K562 (cell line): Measurements from ENCODE around the gene ZCCHC14. TPM values are rescaled to one million over a fixed set of nuclear protein-coding genes. Genes with fewer than 3 reads are reported as not detected.

Experiments used
- ATAC-seq: fragments of 200-7000 bp; cut with Tn5 transposase; 3 replicates; pipeline ENCODE4 v1.9.1; 2020; ENCODE audit warnings: moderate library complexity
- BruUV-seq: library from RNA; stranded (reverse); fragments of 400-500 nt; replicated peaks from 2 replicates; lab custom pipeline; 2021; lab: Mats Ljungman, UMichigan
- CTCF ChIA-PET: fragments of 300-600 bp; formaldehyde crosslinking; extraction: SDS; loops from one replicate; lab custom pipeline; 2021; ENCODE audit warnings: low intra/inter-chr PET ratio; lab: Yijun Ruan, JAX
- POLR2A ChIA-PET: fragments of 300-600, 350-650 bp; sonication (Branson Sonifier 250); formaldehyde crosslinking; extraction: SDS; loops from one replicate; lab custom pipeline; 2021; ENCODE audit warnings: antibody characterized with exemption, inconsistent platforms; lab: Yijun Ruan, JAX
- DNase-seq, 4 experiments: peaks; one replicate each; pipeline versions ENCODE4 v3.0.0 to v3.0.0-alpha.2; 2011 to 2018; ENCODE audit warnings: low spot score in 3 of 4, mixed read lengths in 3 of 4; ENCODE audit errors: extremely low read depth in 1 of 4
- FAIRE-seq: peaks from 2 replicates; lab custom pipeline; 2011; peaks lifted over from hg19 to GRCh38; lab: Jason Lieb, UNC
- H2AFZ ChIP-seq: 2 replicates; pipeline ENCODE4 v1.6.0; 2011; ENCODE audit warnings: low read depth, low read length, control low read depth, inconsistent platforms
- H3K27ac ChIP-seq: fragments of 200-600 bp; 3 replicates; pipeline ENCODE4 v1.8.0; 2011; ENCODE audit warnings: low read depth, mild to moderate bottlenecking, control low read depth, inconsistent platforms, low read length, moderate library complexity, mixed read lengths; ENCODE audit errors: extremely low read depth
- H3K27me3 ChIP-seq, 2 experiments: fragments of 300-600 bp in 1 of 2; 2 replicates in 1 of 2; 3 replicates in 1 of 2; pipeline versions ENCODE4 v1.6.0 to v1.8.0; 2011; ENCODE audit warnings: inconsistent platforms in 2 of 2, low read length in 2 of 2, mild to moderate bottlenecking in 1 of 2, mixed read lengths in 1 of 2, moderate library complexity in 1 of 2; ENCODE audit not compliant: control insufficient read depth in 2 of 2, insufficient read depth in 2 of 2
- H3K36me3 ChIP-seq: fragments of 300-600 bp; 3 replicates; pipeline ENCODE4 v1.8.0; 2011; ENCODE audit warnings: mild to moderate bottlenecking, low read length, inconsistent platforms; ENCODE audit not compliant: control insufficient read depth, insufficient read depth
- H3K4me1 ChIP-seq, 2 experiments: fragments of 200-600 bp in 1 of 2; replicated peaks in 1 of 2; 2 replicates in 1 of 2; 3 replicates in 1 of 2; pipeline versions ENCODE4 v1.5.1 to v1.8.0; 2011; ENCODE audit warnings: inconsistent platforms in 2 of 2, low read length in 2 of 2, mild to moderate bottlenecking in 1 of 2, mixed read lengths in 1 of 2, moderate library complexity in 1 of 2; ENCODE audit not compliant: control insufficient read depth in 2 of 2, insufficient read depth in 2 of 2
- H3K4me2 ChIP-seq: 2 replicates; pipeline ENCODE4 v1.6.1; 2011; ENCODE audit warnings: low read length, control low read depth, inconsistent platforms, mixed read lengths; ENCODE audit not compliant: insufficient read depth
- H3K4me3 ChIP-seq: fragments of 200-600 bp; sonication (generic), shearing (Covaris generic); 2 replicates; pipeline ENCODE4 v1.5.1; 2016; ENCODE audit warnings: control low read depth, inconsistent platforms
- H3K79me2 ChIP-seq: fragments of 200-600 bp; 3 replicates; pipeline ENCODE4 v1.8.0; 2011; ENCODE audit warnings: low read length, inconsistent platforms; ENCODE audit not compliant: control insufficient read depth, insufficient read depth
- H3K9ac ChIP-seq, 2 experiments: 2 replicates each; pipeline versions ENCODE4 v1.6.0 to v1.6.1; 2011; ENCODE audit warnings: low read depth in 2 of 2, low read length in 2 of 2, control low read depth in 1 of 2, inconsistent platforms in 1 of 2, mild to moderate bottlenecking in 1 of 2, mixed read lengths in 1 of 2; ENCODE audit not compliant: insufficient read depth in 1 of 2
- H3K9me1 ChIP-seq: one replicate; pipeline ENCODE4 v1.6.0; 2011; ENCODE audit warnings: inconsistent platforms, mild to moderate bottlenecking, low read length, moderate library complexity; ENCODE audit not compliant: control insufficient read depth, insufficient read depth
- H3K9me3 ChIP-seq: replicated peaks from 2 replicates; pipeline ENCODE4 v1.5.1; 2011; ENCODE audit warnings: low read depth, low read length, inconsistent platforms; ENCODE audit not compliant: control insufficient read depth, insufficient read depth
- H4K20me1 ChIP-seq: replicated peaks from 2 replicates; pipeline ENCODE4 v1.6.1; 2011; ENCODE audit warnings: low read length, inconsistent platforms, mixed read lengths; ENCODE audit not compliant: control insufficient read depth, insufficient read depth
- CBFA2T2 ChIP-seq: fragments of 450-650 bp; conservative IDR thresholded peaks from 2 replicates; pipeline ENCODE4 v1.6.1; 2017; ENCODE audit warnings: mild to moderate bottlenecking
- CBX3 ChIP-seq, 2 experiments: IDR thresholded peaks; 1 replicate in 1 of 2; 2 replicates in 1 of 2; pipeline ENCODE4 v1.6.1; 2012; ENCODE audit warnings: inconsistent platforms in 2 of 2, low read length in 2 of 2, borderline replicate concordance in 1 of 2, control low read depth in 1 of 2
- ETV5 ChIP-seq: sonication (generic); formaldehyde crosslinking; IDR thresholded peaks from 2 replicates; pipeline ENCODE4 v1.4.0; 2020; ENCODE audit warnings: low read depth, mild to moderate bottlenecking, missing genetic modification reagents
- HES1 ChIP-seq: fragments of 450-650 bp; IDR thresholded peaks from 2 replicates; pipeline ENCODE4 v1.6.1; 2016; ENCODE audit warnings: low read depth, mild to moderate bottlenecking, moderate library complexity
- NFYB ChIP-seq: IDR thresholded peaks from 2 replicates; pipeline ENCODE4 v1.6.1; 2011; ENCODE audit warnings: mild to moderate bottlenecking, moderate library complexity; ENCODE audit not compliant: insufficient read length; ENCODE audit errors: extremely low read depth
- PHB2 ChIP-seq: fragments of 450-650 bp; IDR thresholded peaks from 2 replicates; pipeline ENCODE4 v1.6.1; 2017; ENCODE audit warnings: low read depth
- PML ChIP-seq: IDR thresholded peaks from 2 replicates; pipeline ENCODE4 v1.6.1; 2012; ENCODE audit warnings: low read length, inconsistent platforms
- TEAD1 ChIP-seq, 2 experiments: fragments of 450-650 bp in 1 of 2; sonication (generic) in 1 of 2; formaldehyde crosslinking; IDR thresholded peaks; 2 replicates each; pipeline versions ENCODE4 v1.4.0 to v1.8.0; 2020 to 2022; ENCODE audit warnings: mild to moderate bottlenecking in 2 of 2, missing genetic modification reagents in 1 of 2
- ZNF184 ChIP-seq: sonication (generic); formaldehyde crosslinking; IDR thresholded peaks from 2 replicates; pipeline ENCODE4 v1.5.0; 2020; ENCODE audit warnings: missing genetic modification reagents
- ZNF699 ChIP-seq: fragments of 250-450 bp; sonication (Bioruptor Pico); IDR thresholded peaks from 2 replicates; pipeline ENCODE4 v1.8.0; 2021; ENCODE audit warnings: mild to moderate bottlenecking, moderate library complexity; ENCODE audit not compliant: insufficient replicate concordance
- ZNF75A ChIP-seq: fragments of 450-650 bp; formaldehyde crosslinking; IDR thresholded peaks from 2 replicates; pipeline ENCODE4 v1.4.0; 2020; ENCODE audit warnings: mild to moderate bottlenecking
- ZSCAN29 ChIP-seq: fragments of 450-650 bp; IDR thresholded peaks from 2 replicates; pipeline ENCODE4 v1.6.1; 2017
- WGBS: fragments of 100-300 bp; shearing (Covaris generic); methylation state at CpG from one replicate; pipeline ENCODE4 v1.1.6; 2016; ENCODE audit warnings: low coverage, mixed read lengths; ENCODE audit not compliant: insufficient coverage; ENCODE audit errors: missing lambda C conversion rate; 5-methylcytosine and 5-hydroxymethylcytosine counted together
- in situ Hi-C: fragments of 300-500 bp; cut with MboI; formaldehyde crosslinking; loops from 4 replicates; pipeline ENCODE4 v1.15.0; 2018; ENCODE audit warnings: inconsistent platforms, mixed read lengths
- intact Hi-C: fragments of 100-400 bp; cut with micrococcal nuclease; formaldehyde crosslinking; loops from 2 replicates; pipeline ENCODE4 v1.14.2; 2022
- polyA plus RNA-seq, 8 experiments: library from polyadenylated mRNA; depleted of rRNA in 4 of 8; stranded (reverse) in 5 of 8; unstranded in 3 of 8; fragments of >200 nt; fragmentation: Nextera tagmentation in 2 of 8; fragmentation: Illumina TruSeq in 1 of 8; extraction: Ambion mirVana in 2 of 8; extraction: Trizol in 1 of 8; gene quantifications; 2 replicates each; pipeline versions ENCODE4 v1.2.1 to v1.2.3, GENCODE V29; 2011 to 2014; ENCODE audit warnings: inconsistent platforms in 1 of 8, missing spikeins in 1 of 8
- total RNA-seq, 7 experiments: library from RNA; depleted of rRNA in 6 of 7; stranded (reverse); fragments of >200 nt in 6 of 7; fragmentation: Illumina TruSeq in 2 of 7; extraction: Trizol in 2 of 7; gene quantifications; 2 replicates each; pipeline versions ENCODE4 v1.2.1 to v1.2.3, GENCODE V29; 2011 to 2021; ENCODE audit warnings: low replicate concordance in 1 of 7
- TF ChIP-seq, protein P1 (sequence below): fragments of 250-450 bp; sonication (Bioruptor Pico); IDR thresholded peaks from 2 replicates; pipeline ENCODE4 v1.8.0; 2021; ENCODE audit warnings: mild to moderate bottlenecking, moderate library complexity
- TF ChIP-seq, protein P2 (sequence below): sonication (generic); formaldehyde crosslinking; IDR thresholded peaks from 2 replicates; pipeline ENCODE4 v1.4.0; 2020; ENCODE audit warnings: mild to moderate bottlenecking, missing genetic modification reagents

Gene ZCCHC14
- total and polyA plus RNA-seq, 9 of the 15 experiments (the other 6 are each of a cell fraction or from before 2014, with no cell fraction given): 1.5 to 12.4 (median 2.9) TPM

DNA sequence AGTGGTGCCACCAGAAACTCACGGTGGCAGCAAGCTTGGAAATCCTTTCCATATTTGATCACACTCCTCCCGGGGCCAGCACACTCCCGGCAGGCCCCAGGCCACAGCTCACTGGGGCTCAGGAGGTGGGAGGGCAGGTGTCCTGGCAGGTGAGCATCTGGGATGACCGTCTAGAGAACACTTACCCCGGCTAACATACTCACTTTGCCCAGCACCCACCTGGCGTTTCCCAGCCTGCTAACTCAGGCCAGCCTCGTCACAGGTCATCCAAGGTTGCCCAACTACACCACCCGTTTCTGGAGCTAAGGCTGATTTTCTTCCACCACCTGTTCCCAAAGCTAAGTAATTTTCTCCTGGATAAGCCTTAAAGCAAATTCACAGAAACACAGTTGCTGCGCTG is 134.1 kb downstream of the ZCCHC14 start (continued):
- TF ChIP-seq, protein P1, sequence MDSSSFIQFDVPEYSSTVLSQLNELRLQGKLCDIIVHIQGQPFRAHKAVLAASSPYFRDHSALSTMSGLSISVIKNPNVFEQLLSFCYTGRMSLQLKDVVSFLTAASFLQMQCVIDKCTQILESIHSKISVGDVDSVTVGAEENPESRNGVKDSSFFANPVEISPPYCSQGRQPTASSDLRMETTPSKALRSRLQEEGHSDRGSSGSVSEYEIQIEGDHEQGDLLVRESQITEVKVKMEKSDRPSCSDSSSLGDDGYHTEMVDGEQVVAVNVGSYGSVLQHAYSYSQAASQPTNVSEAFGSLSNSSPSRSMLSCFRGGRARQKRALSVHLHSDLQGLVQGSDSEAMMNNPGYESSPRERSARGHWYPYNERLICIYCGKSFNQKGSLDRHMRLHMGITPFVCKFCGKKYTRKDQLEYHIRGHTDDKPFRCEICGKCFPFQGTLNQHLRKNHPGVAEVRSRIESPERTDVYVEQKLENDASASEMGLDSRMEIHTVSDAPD: no peak

DNA sequence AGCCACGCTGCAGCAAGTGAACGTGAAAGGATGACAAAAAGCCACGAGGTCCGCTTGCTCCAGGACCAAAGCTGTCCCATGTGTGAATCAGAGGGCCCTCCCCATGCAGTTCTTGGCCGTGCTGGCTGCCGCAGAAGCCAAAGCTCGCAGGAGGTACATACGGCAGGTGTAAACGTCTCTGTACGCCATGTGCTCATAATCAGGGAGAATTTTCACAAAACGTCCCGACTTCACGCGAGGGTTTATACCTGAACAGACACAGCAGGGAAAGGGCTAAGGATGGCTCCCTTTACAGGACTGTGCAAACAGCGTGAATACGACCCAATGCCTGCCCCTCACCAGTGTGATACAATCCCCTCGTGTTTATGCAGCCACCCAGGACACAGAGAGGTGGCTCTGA is 134.6 kb downstream of the ZCCHC14 start:
- H2AFZ ChIP-seq: no peak overlapping the region
- ATAC-seq (no peak), DNase-seq (no peak), FAIRE-seq (no peak)
- no peaks in the 10 kb centered on the region for H3K9me3 ChIP-seq
- H3K27ac ChIP-seq: no peak overlapping the region
- CTCF ChIA-PET: no interaction called here
- H3K4me2 ChIP-seq: no peak overlapping the region
- in situ Hi-C loops: no loop called here
- H3K4me1 ChIP-seq: peaks cover under 1 to 3% of the 10 kb centered on the region in 2 experiments; a peak in 3 of 5 replicates
- no peaks in the 10 kb centered on the region for H3K27me3 ChIP-seq
- H3K36me3 ChIP-seq: peaks cover 62% of the 10 kb centered on the region; the same call in 2 of the 3 replicates
- H4K20me1 ChIP-seq: peaks cover 7% of the 10 kb centered on the region
- intact Hi-C loops: no loop called here
- H3K79me2 ChIP-seq: peaks cover 10% of the 10 kb centered on the region
- WGBS: 89% methylated on average over 17 of the region's 17 CpGs
- H3K4me3 ChIP-seq: no peak overlapping the region
- TF ChIP-seq ZSCAN29 (no peak), PHB2 (no peak), ZNF184 (CRISPR knock-in tag) (no peak), PML (no peak), TEAD1 (CRISPR knock-in tag; IDR thresholded peaks at IDR 0.05) (no peak), CBFA2T2 (no peak), ETV5 (CRISPR knock-in tag) (no peak), CBX3 (IDR thresholded peaks at IDR 0.05; ENCODE audit: borderline replicate concordance in 1 of 2, low read length in 2 of 2) (no peak), ZNF75A (no peak), ZNF699 (CRISPR knock-in tag) (no peak), HES1 (no peak), NFYB (no peak)
- TF ChIP-seq, protein P2, sequence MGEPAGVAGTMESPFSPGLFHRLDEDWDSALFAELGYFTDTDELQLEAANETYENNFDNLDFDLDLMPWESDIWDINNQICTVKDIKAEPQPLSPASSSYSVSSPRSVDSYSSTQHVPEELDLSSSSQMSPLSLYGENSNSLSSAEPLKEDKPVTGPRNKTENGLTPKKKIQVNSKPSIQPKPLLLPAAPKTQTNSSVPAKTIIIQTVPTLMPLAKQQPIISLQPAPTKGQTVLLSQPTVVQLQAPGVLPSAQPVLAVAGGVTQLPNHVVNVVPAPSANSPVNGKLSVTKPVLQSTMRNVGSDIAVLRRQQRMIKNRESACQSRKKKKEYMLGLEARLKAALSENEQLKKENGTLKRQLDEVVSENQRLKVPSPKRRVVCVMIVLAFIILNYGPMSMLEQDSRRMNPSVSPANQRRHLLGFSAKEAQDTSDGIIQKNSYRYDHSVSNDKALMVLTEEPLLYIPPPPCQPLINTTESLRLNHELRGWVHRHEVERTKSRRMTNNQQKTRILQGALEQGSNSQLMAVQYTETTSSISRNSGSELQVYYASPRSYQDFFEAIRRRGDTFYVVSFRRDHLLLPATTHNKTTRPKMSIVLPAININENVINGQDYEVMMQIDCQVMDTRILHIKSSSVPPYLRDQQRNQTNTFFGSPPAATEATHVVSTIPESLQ (CRISPR knock-in tag): no peak
- no peaks in the 10 kb centered on the region for H3K9me1 ChIP-seq
- BruUV-seq: no TSS peak
- POLR2A ChIA-PET: interaction anchor here (0.6 to 1.8 kb wide), 4 partner anchors 9 to 30 kb away, joined by 3 to 6 read pairs (median 4); no protein-coding TSS in a partner anchor
- 0 out of 4 replicates have a peak overlapping the region, but pooled peaks of 1 of the 2 experiments have one; percentile 64 for H3K9ac ChIP-seq
